ENCODE results near the gene DAPP1.
"Not testable (repeated sequence)": the region's sequence is repeated elsewhere in the genome, so short reads cannot be mapped to it uniquely, and the experiment has no call there.

DAPP1 gene

GRCh38 chr4:99816545-99817308 is at the start of gene DAPP1:
Gene DAPP1, plus strand, starts transcription at chr4:99816827. Its CDS starts 87 bp downstream, at chr4:99816914.
- DNase-seq (ENCODE audit: low read depth) = no peak

DNA sequence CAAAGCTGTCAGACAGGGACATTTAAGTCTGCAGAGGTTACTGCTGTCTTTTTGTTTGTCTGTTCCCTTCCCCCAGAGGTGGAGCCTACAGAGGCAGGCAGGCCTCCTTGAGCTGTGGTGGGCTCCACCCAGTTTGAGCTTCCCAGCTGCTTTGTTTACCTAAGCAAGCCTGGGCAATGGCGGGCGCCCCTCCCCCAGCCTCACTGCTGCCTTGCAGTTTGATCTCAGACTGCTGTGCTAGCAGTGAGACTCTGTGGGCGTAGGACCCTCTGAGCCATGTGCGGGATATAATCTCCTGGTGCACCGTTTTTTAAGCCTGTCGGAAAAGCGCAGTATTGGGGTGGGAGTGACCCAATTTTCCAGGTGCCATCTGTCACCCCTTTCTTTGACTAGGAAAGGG is 45.8 kb upstream of the DAPP1 start:
- not testable (repeated sequence) for DNase-seq (ENCODE audit: low read depth)

DNA sequence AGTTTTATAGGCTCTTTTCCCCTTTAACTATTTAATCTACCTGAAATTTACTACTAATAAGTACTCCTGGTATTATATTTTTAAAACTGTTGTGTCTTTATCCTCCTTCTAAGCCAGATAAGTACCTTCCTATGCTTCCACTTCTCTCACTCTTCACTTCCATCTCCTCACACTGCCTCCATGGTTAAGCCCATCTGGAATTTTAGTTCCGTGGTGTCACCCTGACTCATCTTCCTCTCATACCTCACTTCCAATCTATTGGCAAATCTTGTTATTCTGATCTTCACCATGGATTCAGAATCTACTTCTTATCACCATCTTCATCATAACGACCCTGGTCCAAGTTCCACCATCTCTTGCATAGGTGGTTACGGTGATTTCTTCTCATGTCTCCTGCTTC is 32.7 kb upstream of the DAPP1 start:
- no peak for DNase-seq (ENCODE audit: low read depth)

DNA sequence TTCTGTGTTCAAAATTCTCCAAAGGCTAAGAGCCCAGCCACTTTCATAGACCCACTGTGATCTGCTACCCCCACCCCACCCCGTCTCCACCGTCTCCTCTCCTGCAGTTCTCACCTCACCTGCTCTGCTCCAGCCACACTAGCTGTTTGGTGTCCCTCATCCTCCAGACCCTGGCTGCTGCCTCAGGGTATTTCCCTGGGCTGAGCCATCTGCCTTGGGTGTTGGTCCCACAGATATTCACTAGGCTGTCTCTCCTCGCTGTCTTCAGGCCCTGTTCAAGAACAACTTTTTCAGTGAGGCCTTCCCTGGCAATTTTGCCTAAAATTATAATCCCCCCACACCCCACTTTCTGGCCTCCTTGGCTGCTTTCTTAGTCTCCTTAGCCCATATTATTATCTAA is 31.8 kb upstream of the DAPP1 start:
- DNase-seq (ENCODE audit: low read depth) = no peak

DNA sequence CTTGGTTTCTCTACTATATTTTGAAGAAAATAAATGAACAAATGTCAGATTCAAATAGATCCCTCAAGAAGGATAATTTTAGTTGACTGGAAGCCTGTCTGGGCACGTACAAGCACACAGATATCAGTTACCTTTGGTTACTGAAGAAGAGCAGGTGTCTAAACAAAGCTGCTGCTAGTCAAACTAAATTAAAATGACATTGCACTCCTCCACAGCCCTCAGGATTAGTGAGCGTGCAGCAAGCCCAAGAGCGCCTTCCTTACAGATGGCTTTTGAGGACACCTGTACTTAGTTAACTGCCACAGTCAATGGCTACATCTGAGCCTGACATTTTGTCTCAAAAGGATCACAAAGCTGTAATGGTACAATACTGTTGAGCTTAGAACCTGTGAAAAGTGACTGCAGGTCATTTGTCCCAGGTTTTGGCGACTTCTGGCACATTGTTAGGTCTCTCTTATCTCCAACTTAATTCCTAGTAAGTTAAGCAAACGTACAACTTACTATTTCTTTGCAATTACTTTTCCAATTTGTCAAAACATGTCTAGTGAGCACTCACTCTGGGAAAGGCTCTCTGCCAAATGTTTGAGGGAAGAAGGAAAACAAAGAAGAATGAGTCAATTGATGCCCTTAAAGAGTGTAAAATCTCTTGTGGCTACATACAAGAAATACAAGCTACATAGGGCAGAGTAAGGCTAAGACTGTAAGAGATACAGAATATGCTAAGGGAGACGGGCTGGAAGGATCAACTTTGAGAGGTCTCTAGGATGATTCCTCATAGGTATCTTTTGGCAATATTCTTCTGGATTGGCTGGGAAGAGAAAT is 25.6 kb upstream of the DAPP1 start:
- DNase-seq (ENCODE audit: low read depth) = no peak

DNA sequence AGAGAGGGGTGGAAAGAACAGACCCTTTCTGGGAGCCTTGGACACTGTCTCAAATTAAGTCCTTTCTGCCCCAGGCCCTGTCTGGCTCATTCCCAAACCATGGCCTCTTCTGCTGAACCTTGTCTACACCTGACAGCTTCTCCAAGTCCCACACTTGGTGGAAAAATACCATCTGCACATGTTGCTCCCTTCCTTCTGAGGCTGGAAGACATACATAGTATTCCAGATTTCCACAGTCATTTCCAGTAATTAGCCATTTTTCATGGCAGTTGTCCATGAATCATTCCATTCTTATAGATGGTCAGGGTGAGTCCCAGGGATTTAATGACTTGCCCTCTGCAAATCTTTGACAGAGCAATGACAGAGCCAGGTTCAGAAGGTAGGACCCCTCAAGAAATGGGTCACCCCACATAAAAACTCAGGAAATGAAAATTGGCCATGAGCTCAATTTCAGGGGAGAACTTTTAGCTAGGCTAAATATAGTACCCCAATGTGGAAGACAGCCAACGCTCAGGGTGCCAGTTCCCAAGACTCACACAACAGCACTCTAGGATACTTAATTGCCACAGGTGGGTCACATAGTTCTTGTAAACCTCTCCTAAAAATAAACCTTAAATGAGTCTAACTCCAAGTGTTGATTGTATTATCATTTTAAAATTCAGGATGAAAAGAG is 16.2 kb upstream of the DAPP1 start:
- no peak for DNase-seq (ENCODE audit: low read depth)

DNA sequence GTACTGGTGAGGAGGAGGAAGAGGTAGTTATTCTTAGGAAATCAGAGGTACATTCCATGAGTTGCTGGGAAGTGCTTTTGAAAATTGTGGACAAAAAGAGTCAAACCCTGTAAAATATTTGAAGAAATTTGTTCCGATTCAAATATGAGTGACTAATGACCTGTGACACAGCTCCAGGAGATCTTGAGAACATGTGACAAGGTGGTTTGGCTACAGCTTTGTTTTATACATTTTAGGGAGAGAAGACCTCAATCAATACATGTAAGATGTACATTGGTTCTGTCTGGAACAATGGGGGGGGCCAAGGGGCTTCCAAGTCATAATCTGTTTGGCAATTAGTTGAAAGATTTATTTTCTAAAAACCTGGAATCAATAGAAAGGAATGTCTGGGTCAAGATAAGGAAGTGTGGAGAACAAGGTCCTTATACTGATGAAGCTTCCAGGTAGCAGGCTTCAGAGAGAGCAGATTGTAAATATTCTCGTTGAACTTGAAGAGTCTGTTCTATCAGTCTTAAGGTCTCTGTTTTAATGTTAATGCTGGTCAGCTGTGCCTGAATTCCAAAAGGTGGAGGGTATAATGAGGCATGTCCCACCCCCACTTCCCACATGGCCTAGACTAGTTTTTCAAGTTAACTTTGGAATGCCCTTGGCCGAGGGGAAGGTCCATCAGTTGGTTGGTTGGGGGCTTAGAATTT is 15.5 kb upstream of the DAPP1 start:
- no peak for DNase-seq (ENCODE audit: low read depth)

DNA sequence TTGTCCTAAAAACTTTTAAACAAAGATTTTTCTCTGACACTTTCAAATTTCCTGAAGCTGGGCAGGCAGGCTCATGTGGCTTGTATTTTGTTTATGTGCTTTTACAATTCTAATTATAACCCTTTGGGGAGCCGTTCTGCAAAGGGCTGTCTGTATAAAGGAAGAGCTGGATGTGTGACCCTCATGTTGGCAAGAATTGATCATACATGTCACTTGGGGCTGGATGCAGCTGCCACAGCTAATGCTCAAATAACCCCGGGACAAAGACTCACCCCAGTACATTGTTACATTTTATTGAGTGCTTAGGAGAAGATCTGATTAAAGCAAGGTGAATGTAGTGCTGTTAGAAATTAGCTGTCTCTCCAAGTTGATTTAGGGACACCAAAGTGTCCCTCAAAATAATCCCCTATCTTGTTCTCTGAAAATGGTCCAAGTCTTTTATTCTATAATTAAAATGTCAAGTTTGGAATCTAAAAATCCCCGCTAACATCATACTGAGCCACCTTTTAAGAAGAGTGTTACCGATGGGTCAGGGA is 13.0 kb upstream of the DAPP1 start:
- no peak for DNase-seq (ENCODE audit: low read depth)

DNA sequence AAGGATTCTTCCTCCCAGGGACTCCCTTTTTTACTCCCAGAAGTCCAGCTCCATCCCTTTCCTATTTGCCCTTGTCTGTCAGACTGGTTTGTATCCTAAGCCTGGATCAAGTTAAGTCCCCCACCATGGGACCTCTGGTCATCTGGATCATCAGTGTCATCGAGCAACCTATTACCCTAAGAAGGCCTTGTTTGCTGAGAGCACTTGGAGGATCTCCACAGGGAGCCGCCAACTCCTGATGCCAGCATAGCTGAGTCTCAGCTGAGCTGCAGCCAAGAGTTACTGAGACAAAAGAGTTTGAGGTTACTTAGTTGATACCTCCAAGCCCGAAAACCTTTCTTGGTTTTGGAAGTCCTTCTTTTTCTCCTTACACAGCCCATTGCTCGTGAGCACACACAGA is 10.1 kb upstream of the DAPP1 start:
- DNase-seq (ENCODE audit: low read depth) = no peak

DNA sequence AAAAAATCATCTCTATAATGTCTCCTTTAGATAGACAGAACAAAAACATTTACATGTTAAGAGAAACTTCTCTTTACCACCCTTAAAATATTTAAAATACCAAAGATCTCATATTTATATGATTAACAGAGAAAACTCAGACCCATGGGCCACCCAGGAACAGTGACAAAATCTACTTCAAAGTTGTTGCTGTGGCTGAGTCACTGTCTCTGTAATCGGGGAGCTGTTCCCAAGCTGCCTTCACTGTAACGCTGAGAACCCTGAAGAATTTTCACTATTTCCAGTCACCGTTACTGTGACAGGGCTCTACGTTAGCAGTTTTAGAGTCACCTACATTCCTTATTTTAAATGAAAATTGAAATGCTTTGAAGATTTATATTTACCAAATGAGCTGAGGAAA is 9.0 kb upstream of the DAPP1 start:
- no peak for DNase-seq (ENCODE audit: low read depth)

GRCh38 chr4:99808260-99808857 is 8.3 kb upstream of the DAPP1 start:
- DNase-seq (ENCODE audit: low read depth) = no peak

- no peak for DNase-seq (ENCODE audit: low read depth)
These were observed 7.3 kb upstream of the DAPP1 start for GRCh38 chr4:99809326-99809725.

- DNase-seq (ENCODE audit: low read depth) = no peak
These were observed 6.1 kb upstream of the DAPP1 start for GRCh38 chr4:99810536-99810935.

DNA sequence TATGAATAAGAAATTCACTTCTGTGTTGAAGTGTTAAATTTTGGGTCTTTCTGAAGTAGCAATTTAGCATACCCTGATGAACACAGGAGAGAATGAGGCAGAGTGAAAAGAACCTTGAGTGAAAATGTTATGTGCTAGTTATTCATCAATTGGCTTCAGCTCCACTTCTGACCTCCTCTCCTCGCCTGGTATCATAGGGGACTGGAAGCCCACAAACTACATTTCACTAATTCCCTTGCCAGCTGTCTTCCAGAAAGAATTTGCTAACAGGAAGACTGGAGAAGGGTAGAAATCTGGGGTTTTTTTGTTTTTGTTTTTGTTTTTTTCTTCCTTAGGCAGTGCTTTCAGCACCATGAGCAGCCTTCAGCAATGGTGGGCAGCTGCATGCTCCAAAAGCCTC is 5.5 kb upstream of the DAPP1 start:
- no peak for DNase-seq (ENCODE audit: low read depth)

- DNase-seq (ENCODE audit: low read depth) = peak; percentile 14
These were observed 4.8 kb upstream of the DAPP1 start for GRCh38 chr4:99811850-99812249.

- no peak for DNase-seq (ENCODE audit: low read depth)
These were observed 1.0 kb upstream of the DAPP1 start for GRCh38 chr4:99815597-99816011.

GRCh38 chr4:99817309-99817890 is 773 bp downstream of the DAPP1 start:
- no peak for DNase-seq (ENCODE audit: low read depth)

- no peak for DNase-seq (ENCODE audit: low read depth)
These were observed 2.0 kb downstream of the DAPP1 start for GRCh38 chr4:99818661-99819060.

DNA sequence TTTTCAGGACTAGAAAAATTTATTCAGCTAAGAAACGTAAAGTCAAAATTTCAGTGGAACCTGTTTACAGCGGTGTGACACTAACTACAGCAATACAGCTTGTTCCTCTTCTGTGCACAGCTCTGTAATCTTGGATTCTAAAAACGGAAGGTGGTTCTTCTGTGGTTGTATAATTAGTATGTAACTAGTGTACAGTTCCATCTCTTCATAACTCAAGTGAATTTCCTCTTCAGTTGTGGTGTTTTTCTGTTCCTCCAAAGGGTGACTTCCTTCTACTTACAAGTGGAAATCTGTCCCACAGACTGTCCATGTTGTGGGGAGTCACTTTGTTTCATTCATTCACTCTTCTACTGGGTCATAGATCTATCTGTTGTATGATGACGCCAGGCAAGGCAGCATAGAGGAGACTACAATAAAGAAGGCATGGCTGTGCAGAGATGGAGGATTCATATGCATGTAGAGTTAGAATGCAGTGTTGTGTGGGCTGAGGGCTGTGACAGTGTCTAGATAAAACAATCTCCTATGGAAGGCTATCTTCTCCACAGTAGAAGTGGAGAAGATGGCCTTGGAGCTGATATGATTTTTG is 5.4 kb downstream of the DAPP1 start:
- DNase-seq (ENCODE audit: low read depth) = no peak

GRCh38 chr4:99822734-99823133 is 6.1 kb downstream of the DAPP1 start:
- no peak for DNase-seq (ENCODE audit: low read depth)

All from HS-27A (cell line).